ENCODE data around the gene UBL7. TPM values are rescaled to one million over a fixed set of nuclear protein-coding genes. Genes with fewer than 3 reads are reported as not detected.
A peak's percentile ranks its signal among the peaks of the same experiment; 100 is the strongest.

UBL7 gene
- total and polyA plus RNA-seq, 10 of the 15 experiments (the other 5 are each of a cell fraction or from before 2014, with no cell fraction given), result 25.9 to 145 (median 90.1) TPM

DNA sequence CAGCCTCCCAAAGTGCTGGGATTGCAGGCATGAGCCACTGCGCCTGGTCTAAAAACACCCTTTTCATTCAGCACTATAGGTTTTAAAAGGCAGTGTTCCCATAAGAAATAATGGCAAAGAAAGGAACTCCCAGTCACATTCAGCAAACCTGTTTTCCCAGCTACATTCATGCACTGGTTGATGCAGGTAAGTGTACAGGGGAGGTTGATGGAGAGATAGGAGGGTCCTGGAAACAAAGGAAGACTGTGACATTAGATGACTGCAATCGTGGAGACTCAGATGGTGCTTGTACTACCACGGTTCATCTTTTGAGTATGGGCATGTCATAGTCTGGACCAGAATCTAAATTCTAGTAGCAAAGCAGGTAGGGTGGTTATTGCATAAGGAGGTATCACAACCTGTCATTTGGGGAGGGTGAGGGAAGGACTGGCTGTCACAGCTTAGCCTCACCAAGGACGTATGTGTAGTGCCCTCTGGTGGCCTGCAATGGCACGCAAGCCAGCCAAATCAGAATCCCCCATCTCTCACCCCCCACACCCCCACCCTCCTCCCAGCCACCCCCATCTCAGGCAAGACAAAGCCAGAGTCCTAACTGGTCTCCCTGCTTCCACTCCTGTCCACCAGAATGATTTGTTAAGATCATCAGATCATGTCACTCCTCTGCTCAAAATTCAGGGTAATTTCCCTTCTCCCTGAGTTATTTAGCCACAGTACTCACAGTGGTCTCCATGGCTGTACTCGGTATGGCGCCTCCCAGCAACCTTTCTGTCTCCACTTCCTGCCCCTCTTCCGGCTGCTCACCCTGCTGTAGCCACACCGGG, 28.8 kb upstream of the UBL7 start (continued):
- no peak for TF ChIP-seq BCLAF1 (IDR thresholded peaks at IDR 0.05)
- no peak for TF ChIP-seq ASH2L (IDR thresholded peaks at IDR 0.05; ENCODE audit: borderline replicate concordance, low read depth)
- TF ChIP-seq MXI1 (IDR thresholded peaks at IDR 0.05; ENCODE audit: low read depth, low read length), result peak; percentile 26; the same call in 1 of the 2 replicates
- TF ChIP-seq SMARCA5 (IDR thresholded peaks at IDR 0.05), result no peak; the same call in 1 of the 2 replicates
- 0 out of 4 replicates have a peak, but pooled peaks of 1 of the 2 experiments have one; percentile 28 for TF ChIP-seq SRF (IDR thresholded peaks at IDR 0.05; ENCODE audit: low read depth in 2 of 2, low read length in 2 of 2)
- TF ChIP-seq GABPA (IDR thresholded peaks at IDR 0.05; ENCODE audit: low read depth), result peak; percentile 72
- TF ChIP-seq POLR2AphosphoS5 (IDR thresholded peaks at IDR 0.05; ENCODE audit: low read length), result 0 out of 2 replicates have a peak, but pooled peaks have one; percentile 36
- no peak for TF ChIP-seq NR2F1 (conservative IDR thresholded peaks at IDR 0.05)
- TF ChIP-seq ETV6 (conservative IDR thresholded peaks at IDR 0.05 in 1 of 2, IDR thresholded peaks at IDR 0.05 in 1 of 2; ENCODE audit: borderline replicate concordance in 1 of 2, low read depth in 1 of 2), result peak in 1 of 2 experiments; percentile 67; a peak in 1 of 4 replicates
- TF ChIP-seq YBX1 (IDR thresholded peaks at IDR 0.05), result no peak
- 0 out of 2 replicates have a peak, but pooled peaks have one; percentile 15 for TF ChIP-seq HDGF (IDR thresholded peaks at IDR 0.05)
- no peak for TF ChIP-seq BACH1 (IDR thresholded peaks at IDR 0.05; ENCODE audit: borderline replicate concordance)
- TF ChIP-seq, protein P1, sequence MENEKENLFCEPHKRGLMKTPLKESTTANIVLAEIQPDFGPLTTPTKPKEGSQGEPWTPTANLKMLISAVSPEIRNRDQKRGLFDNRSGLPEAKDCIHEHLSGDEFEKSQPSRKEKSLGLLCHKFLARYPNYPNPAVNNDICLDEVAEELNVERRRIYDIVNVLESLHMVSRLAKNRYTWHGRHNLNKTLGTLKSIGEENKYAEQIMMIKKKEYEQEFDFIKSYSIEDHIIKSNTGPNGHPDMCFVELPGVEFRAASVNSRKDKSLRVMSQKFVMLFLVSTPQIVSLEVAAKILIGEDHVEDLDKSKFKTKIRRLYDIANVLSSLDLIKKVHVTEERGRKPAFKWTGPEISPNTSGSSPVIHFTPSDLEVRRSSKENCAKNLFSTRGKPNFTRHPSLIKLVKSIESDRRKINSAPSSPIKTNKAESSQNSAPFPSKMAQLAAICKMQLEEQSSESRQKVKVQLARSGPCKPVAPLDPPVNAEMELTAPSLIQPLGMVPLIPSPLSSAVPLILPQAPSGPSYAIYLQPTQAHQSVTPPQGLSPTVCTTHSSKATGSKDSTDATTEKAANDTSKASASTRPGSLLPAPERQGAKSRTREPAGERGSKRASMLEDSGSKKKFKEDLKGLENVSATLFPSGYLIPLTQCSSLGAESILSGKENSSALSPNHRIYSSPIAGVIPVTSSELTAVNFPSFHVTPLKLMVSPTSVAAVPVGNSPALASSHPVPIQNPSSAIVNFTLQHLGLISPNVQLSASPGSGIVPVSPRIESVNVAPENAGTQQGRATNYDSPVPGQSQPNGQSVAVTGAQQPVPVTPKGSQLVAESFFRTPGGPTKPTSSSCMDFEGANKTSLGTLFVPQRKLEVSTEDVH (IDR thresholded peaks at IDR 0.05; ENCODE audit: low read depth, partially characterized antibody), result no peak
- TF ChIP-seq CHD1 (IDR thresholded peaks at IDR 0.05; ENCODE audit: low read depth, low read length), result no peak
- 0 out of 2 replicates have a peak, but pooled peaks have one; percentile 5 for TF ChIP-seq HCFC1 (IDR thresholded peaks at IDR 0.05; ENCODE audit: low read length)
- no peak for TF ChIP-seq ZNF622 (IDR thresholded peaks at IDR 0.05)
- TF ChIP-seq ZNF274 (IDR thresholded peaks at IDR 0.05; ENCODE audit: insufficient read depth, insufficient read length), result no peak
- TF ChIP-seq, protein P2, sequence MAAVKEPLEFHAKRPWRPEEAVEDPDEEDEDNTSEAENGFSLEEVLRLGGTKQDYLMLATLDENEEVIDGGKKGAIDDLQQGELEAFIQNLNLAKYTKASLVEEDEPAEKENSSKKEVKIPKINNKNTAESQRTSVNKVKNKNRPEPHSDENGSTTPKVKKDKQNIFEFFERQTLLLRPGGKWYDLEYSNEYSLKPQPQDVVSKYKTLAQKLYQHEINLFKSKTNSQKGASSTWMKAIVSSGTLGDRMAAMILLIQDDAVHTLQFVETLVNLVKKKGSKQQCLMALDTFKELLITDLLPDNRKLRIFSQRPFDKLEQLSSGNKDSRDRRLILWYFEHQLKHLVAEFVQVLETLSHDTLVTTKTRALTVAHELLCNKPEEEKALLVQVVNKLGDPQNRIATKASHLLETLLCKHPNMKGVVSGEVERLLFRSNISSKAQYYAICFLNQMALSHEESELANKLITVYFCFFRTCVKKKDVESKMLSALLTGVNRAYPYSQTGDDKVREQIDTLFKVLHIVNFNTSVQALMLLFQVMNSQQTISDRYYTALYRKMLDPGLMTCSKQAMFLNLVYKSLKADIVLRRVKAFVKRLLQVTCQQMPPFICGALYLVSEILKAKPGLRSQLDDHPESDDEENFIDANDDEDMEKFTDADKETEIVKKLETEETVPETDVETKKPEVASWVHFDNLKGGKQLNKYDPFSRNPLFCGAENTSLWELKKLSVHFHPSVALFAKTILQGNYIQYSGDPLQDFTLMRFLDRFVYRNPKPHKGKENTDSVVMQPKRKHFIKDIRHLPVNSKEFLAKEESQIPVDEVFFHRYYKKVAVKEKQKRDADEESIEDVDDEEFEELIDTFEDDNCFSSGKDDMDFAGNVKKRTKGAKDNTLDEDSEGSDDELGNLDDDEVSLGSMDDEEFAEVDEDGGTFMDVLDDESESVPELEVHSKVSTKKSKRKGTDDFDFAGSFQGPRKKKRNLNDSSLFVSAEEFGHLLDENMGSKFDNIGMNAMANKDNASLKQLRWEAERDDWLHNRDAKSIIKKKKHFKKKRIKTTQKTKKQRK (IDR thresholded peaks at IDR 0.05; ENCODE audit: low read depth, low read length), result no peak
- TF ChIP-seq SREBF1 (IDR thresholded peaks at IDR 0.05; ENCODE audit: low read length), result no peak
- TF ChIP-seq IKZF2 (IDR thresholded peaks at IDR 0.05), result 0 out of 4 replicates have a peak, but pooled peaks of 1 of the 2 experiments have one; percentile 37
- TF ChIP-seq IKZF1 (conservative IDR thresholded peaks at IDR 0.05), result peak; percentile 27; the same call in 1 of the 2 replicates

All from GM12878 (cell line).